Ureter (tissue), 1 donor: Measurements from ENCODE around the gene POLR1H. TPM values are rescaled to one million over a fixed set of nuclear protein-coding genes. Genes with fewer than 3 reads are reported as not detected.
A peak's percentile ranks its signal among the peaks of the same experiment; 100 is the strongest.

Experiments used
- DNase-seq: peaks from one replicate; pipeline ENCODE4 v3.0.0-alpha.2; 2020; ENCODE audit warnings: low spot score
- total RNA-seq: library from RNA; stranded (reverse); gene quantifications from one replicate; pipeline ENCODE4 v1.2.4, GENCODE V29; 2023
- donor health status: DM: yes; HTN: yes; CAD: no.

The POLR1H gene
- total RNA-seq, 1 donor from 2014 or later: 33.2 TPM

GRCh38 chr6:30093951-30094661, 33.0 kb downstream of the POLR1H start:
- DNase-seq: no peak

GRCh38 chr6:30096829-30097228, 35.8 kb downstream of the POLR1H start:
- DNase-seq: no peak

DNA sequence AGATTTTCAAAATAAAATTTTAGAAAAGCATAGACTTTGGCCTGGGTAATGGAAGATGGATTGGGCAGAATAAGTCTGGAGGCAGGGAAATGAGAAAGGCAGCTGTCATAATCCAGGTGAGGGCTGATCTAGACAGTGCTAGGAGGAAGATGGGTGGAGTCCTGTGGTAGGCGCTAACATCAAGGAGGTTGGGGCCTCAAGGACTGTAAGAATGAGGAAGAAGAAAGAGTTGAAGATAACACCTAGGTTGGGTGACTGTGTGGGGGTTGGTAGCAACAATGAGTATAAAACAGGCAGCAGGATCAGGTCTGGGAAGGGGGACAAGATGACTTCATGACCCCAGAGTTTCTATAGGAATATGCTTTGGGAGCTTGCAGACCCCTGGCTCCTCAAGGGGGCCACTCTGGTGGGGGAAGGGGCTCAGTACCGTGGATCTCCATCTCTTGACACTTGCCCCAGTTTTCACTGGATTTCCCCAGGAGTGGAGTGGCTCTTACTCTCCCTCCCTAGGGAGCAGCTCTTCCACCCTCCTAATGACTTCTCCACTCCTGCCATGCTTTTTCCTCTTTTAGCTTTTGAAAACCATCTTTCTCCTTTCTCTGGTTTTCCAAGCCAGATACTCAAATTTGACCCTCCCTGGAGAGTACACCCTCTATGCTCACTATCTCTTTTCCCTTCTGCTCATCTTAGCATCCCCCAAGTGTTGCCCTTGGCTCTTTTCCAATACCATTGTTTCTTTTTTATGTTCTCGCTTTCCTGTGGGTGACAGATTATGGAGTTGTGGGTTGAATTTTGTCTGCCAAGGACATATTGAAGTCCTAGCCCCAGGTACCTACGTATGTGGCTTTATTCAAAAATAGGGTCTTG, 37.1 kb downstream of the POLR1H start:
- no peak for DNase-seq

GRCh38 chr6:30100154-30100553, 39.1 kb downstream of the POLR1H start:
- no peak for DNase-seq

DNA sequence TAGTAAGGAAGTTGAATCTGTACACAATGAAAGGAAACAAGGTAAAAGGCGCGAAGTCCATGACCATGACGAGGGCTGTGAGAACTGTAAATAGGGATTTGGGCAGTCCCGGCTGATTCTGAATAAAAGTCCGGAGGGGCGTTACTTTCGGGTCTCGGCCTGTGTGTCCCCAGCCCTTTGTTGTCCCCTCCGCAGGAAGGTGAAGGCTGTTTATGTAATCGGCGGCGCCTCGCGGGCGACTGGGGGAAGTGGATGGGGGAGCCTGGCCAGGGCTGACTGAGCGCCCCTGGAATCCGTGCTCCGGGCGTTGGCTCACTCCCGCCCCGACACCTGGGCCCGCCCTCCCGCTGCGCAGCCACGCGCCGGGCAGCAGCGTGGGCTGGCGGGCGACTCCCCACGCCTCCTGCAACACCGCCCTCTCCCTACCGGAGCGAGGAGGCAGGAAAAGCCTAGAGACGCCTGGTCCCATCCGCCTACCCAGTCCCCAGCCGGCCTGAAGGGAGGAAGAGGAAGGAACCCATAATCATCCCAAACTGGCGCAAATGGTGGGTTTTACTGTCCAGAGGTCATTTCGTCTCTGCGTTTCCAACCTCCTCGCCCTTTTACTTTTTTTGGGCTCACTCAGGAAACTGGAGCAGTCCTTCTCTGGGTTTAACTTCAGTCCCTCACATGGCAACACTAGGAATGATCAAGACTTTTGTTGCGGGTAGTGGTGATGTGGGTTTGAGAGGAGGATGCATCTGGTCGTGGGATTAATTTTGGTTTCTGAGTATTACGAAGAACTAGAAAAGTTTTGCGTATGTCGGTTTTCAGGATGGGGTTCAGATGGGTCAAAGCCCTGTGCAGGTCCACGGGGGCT, 39.7 kb downstream of the POLR1H start:
- peak; percentile 67 for DNase-seq

DNA sequence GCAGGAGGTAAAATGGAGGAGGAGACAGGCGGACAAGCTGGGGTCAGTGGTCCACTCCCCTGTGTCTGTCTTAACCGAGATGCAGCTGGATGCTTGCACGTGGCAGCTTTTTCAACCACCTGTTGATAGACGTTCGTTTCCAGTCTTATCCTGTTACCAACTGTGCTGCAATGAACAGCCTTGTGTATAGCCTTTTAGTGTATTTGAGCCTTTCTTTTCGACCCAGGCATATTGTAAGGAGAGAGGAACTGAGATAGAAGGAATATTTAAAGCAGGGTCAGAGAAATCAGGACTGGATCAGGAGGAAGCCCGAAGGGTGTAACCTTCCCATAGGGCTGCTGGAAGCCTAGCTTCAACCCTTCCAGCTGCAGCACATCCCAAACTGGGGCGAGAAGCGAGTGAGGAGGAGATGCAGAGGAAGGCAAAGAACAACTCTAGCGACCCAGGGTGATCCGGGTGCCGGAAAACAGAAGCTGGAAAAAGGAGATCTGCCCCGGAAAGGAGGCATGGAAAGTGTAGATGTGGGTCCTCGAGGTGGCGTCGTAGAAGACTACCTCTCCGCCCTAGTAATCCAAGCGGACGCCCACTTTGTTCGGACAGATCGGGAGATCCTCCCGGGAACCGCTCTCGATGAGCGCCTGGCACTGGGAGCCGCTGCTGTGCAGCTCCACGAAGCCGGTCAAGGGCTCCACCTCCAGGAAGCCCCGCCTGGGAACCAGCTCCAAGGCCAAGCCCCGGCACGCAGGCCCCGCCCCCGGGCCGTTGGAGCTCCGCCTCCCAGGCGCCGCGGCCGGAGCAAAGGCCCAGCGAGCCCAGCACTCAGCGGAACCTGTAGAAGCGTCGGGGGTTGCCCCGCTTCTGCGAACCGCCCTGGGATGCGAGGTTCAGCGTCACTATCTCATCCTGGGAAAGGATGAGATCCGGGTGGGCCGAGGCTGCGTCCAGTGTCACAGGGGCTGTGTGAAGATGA, 40.7 kb downstream of the POLR1H start:
- DNase-seq: peak; percentile 90

DNA sequence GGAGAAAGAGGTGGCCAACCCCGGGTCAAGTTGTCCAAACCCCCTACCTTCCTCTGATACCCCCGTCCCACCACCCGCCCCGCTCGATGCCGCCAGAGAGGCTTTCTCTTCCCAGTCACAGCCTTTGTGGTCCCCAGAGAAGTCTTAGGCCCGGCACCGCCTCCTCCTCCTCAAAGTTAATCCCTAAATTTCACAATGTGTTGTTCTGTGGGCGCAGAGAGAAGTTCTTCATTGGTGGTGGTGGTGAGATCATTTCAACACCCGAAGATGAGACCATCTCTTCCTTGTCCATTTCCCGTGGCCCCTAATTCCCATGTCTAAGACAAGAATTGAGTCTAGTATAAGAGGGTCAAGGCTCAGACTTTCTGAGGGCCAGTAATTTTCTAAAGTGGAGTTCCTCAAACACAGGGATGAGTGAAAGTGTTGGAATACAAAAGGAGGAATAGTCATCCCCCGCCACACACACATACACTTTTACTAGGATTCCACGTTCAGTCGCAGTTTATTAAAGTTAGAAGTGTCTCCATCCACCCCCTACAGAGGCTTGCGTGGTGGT, 41.4 kb downstream of the POLR1H start:
- DNase-seq: peak; percentile 68

- peak; percentile 90 for DNase-seq
Measured at GRCh38 chr6:30102970-30103871, 42.2 kb downstream of the POLR1H start.

DNA sequence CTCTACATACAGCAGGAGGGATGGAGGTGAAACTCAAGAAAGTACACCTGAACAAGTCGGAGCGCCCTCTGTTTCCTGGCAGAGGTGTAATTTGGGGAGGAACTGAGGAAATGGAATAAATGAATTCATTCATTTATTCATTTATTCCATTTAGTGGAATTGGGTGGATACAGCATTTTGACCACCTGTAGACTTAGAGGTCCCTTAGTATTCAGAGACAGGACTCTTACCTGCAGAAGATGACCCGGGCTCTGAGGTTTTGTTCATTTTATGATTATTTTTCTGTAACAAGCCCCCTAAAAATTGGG, 42.8 kb downstream of the POLR1H start:
- no peak for DNase-seq

DNA sequence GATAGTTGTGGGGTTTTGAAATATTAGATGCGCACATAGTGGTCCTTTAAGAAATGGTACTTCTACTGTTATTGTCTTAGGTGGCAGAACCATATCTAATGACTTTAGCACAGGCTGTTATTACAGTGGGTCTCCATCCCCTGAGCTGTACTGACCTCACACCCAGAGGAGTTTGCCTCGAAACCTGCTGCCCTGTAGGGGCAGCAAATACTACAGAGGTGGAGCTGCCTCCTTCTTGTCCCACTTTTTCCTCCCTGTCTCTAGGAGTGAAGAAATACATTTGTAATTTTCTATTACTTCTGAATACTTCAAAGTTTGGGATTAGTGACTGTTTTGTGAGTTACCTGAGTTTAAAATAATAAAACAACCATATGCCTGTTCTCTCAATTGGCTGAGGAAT, 43.6 kb downstream of the POLR1H start:
- no peak for DNase-seq

GRCh38 chr6:30111266-30111856, 50.3 kb downstream of the POLR1H start:
- no peak for DNase-seq

- DNase-seq: no peak
Measured at GRCh38 chr6:30112402-30112994, 51.4 kb downstream of the POLR1H start.

- no peak for DNase-seq
Measured at GRCh38 chr6:30113003-30113759, 52.1 kb downstream of the POLR1H start, which contains the start of gene TRIM31. TSS of gene TRIM31 (minus strand) at chr6:30113090. CDS start at chr6:30112805, 285 bp downstream.

- no peak for DNase-seq
Measured at GRCh38 chr6:30113841-30114240, 52.8 kb downstream of the POLR1H start.
